H9 (cell line): ENCODE data around the gene TMPRSS11A. TPM values are rescaled to one million over a fixed set of nuclear protein-coding genes. Genes with fewer than 3 reads are reported as not detected.
A peak's percentile ranks its signal among the peaks of the same experiment; 100 is the strongest.

Experiments used
- DNase-seq: peaks from one replicate; pipeline ENCODE4 v3.0.0-alpha.2; 2017
- H2AFZ ChIP-seq: one replicate; pipeline ENCODE4 v1.6.1; 2013; ENCODE audit warnings: mild to moderate bottlenecking, low read length, control low read depth, moderate library complexity
- H2AK5ac ChIP-seq: 2 replicates; pipeline ENCODE4 v1.6.1; 2013; ENCODE audit warnings: low read length, control low read depth, mixed read lengths; ENCODE audit not compliant: insufficient read length
- H2BK120ac ChIP-seq: one replicate; pipeline ENCODE4 v1.6.1; 2013; ENCODE audit warnings: low read depth, mild to moderate bottlenecking, low read length, control low read depth, inconsistent platforms; ENCODE audit not compliant: poor library complexity, severe bottlenecking
- H2BK12ac ChIP-seq: 2 replicates; pipeline ENCODE4 v1.6.1; 2013; ENCODE audit warnings: low read length, control low read depth, mixed read lengths, low read depth; ENCODE audit not compliant: insufficient read length
- H2BK15ac ChIP-seq: 2 replicates; pipeline ENCODE4 v1.6.1; 2013; ENCODE audit warnings: low read depth, low read length, control low read depth
- H2BK20ac ChIP-seq: one replicate; pipeline ENCODE4 v1.6.1; 2013; ENCODE audit warnings: low read depth, mild to moderate bottlenecking, low read length, control low read depth, inconsistent platforms; ENCODE audit not compliant: poor library complexity, severe bottlenecking
- H2BK5ac ChIP-seq: 2 replicates; pipeline ENCODE4 v1.6.1; 2013; ENCODE audit warnings: low read length, control low read depth, mixed read lengths; ENCODE audit not compliant: insufficient read length
- H3K14ac ChIP-seq: 2 replicates; pipeline ENCODE4 v1.6.1; 2013; ENCODE audit warnings: low read length, control low read depth; ENCODE audit not compliant: insufficient read depth
- H3K18ac ChIP-seq: 2 replicates; pipeline ENCODE4 v1.6.1; 2013; ENCODE audit warnings: low read depth, mild to moderate bottlenecking, mixed read lengths, low read length, control low read depth; ENCODE audit not compliant: insufficient read length
- H3K23ac ChIP-seq: 2 replicates; pipeline ENCODE4 v1.6.1; 2013; ENCODE audit warnings: low read length, control low read depth, mixed read lengths, low read depth; ENCODE audit not compliant: insufficient read length
- H3K23me2 ChIP-seq: 2 replicates; pipeline ENCODE4 v1.6.1; 2013; ENCODE audit warnings: low read depth, mild to moderate bottlenecking, mixed read lengths, low read length, control low read depth; ENCODE audit not compliant: insufficient read length, poor library complexity, severe bottlenecking
- H3K27ac ChIP-seq: 2 replicates; pipeline ENCODE4 v1.5.1; 2013; ENCODE audit warnings: low read length, control low read depth, mixed read lengths, low read depth; ENCODE audit not compliant: insufficient read length
- H3K27me3 ChIP-seq: 2 replicates; pipeline ENCODE4 v1.6.1; 2013; ENCODE audit warnings: low read length, control low read depth, inconsistent platforms; ENCODE audit not compliant: insufficient read depth
- H3K4ac ChIP-seq: 2 replicates; pipeline ENCODE4 v1.6.1; 2013; ENCODE audit warnings: low read depth, mild to moderate bottlenecking, control low read depth, inconsistent platforms, low read length, moderate library complexity
- H3K4me1 ChIP-seq: 2 replicates; pipeline ENCODE4 v1.6.1; 2013; ENCODE audit warnings: low read length, control low read depth, inconsistent platforms; ENCODE audit not compliant: insufficient read depth
- H3K4me2 ChIP-seq: 2 replicates; pipeline ENCODE4 v1.6.1; 2013; ENCODE audit warnings: low read length, control low read depth, mixed read lengths; ENCODE audit not compliant: insufficient read length, insufficient read depth
- H3K56ac ChIP-seq: 2 replicates; pipeline ENCODE4 v1.6.1; 2013; ENCODE audit warnings: low read depth, mild to moderate bottlenecking, mixed read lengths, low read length, control low read depth; ENCODE audit not compliant: insufficient read length
- H3K79me1 ChIP-seq: 2 replicates; pipeline ENCODE4 v1.6.1; 2013; ENCODE audit warnings: low read depth, mild to moderate bottlenecking, moderate library complexity, low read length, control low read depth, inconsistent platforms; ENCODE audit not compliant: insufficient read depth, poor library complexity, severe bottlenecking
- H3K79me2 ChIP-seq: 2 replicates; pipeline ENCODE4 v1.6.1; 2013; ENCODE audit warnings: low read length, control low read depth, inconsistent platforms; ENCODE audit not compliant: insufficient read depth
- H3K9ac ChIP-seq: 2 replicates; pipeline ENCODE4 v1.6.1; 2013; ENCODE audit warnings: low read length, control low read depth, mixed read lengths; ENCODE audit not compliant: insufficient read length; ENCODE audit errors: extremely low read depth
- H3K9me3 ChIP-seq: one replicate; pipeline ENCODE4 v1.6.1; 2013; ENCODE audit warnings: low read depth, low read length, inconsistent platforms; ENCODE audit not compliant: control insufficient read depth
- H3T11ph ChIP-seq: one replicate; pipeline ENCODE4 v1.6.1; 2013; ENCODE audit warnings: mild to moderate bottlenecking, low read length, control low read depth, inconsistent platforms
- H4K20me1 ChIP-seq: one replicate; pipeline ENCODE4 v1.6.1; 2013; ENCODE audit not compliant: control insufficient read depth, insufficient read length, insufficient read depth
- H4K5ac ChIP-seq: 2 replicates; pipeline ENCODE4 v1.6.1; 2013; ENCODE audit warnings: low read depth, mild to moderate bottlenecking, mixed read lengths, low read length, control low read depth; ENCODE audit not compliant: insufficient read length
- H4K8ac ChIP-seq: replicated peaks from 2 replicates; pipeline ENCODE4 v1.6.1; 2013; ENCODE audit warnings: low read length, control low read depth, mixed read lengths, low read depth; ENCODE audit not compliant: insufficient read length
- H4K91ac ChIP-seq: 2 replicates; pipeline ENCODE4 v1.6.1; 2013; ENCODE audit warnings: low read depth, mild to moderate bottlenecking, moderate library complexity, mixed read lengths, low read length, control low read depth; ENCODE audit not compliant: insufficient read length
- H3K27ac Mint-ChIP-seq, 3 experiments: 2 replicates in 2 of 3; 3 replicates in 1 of 3; pipeline ENCODE4 v1.8.0; 2020 to 2021; ENCODE audit warnings: mixed read lengths in 3 of 3, mild to moderate bottlenecking in 1 of 3, moderate library complexity in 1 of 3
- H3K27me3 Mint-ChIP-seq: 2 replicates; pipeline ENCODE4 v1.8.0; 2021; ENCODE audit warnings: low read depth, mild to moderate bottlenecking, moderate library complexity, mixed read lengths
- H3K36me3 Mint-ChIP-seq, 3 experiments: 2 replicates in 2 of 3; 3 replicates in 1 of 3; pipeline ENCODE4 v1.8.0; 2020 to 2021; ENCODE audit warnings: low read depth in 3 of 3, mixed read lengths in 3 of 3; ENCODE audit not compliant: insufficient read depth in 1 of 3
- H3K4me1 Mint-ChIP-seq, 2 experiments: 2 replicates each; pipeline ENCODE4 v1.8.0; 2020; ENCODE audit warnings: mixed read lengths in 2 of 2
- H3K4me3 Mint-ChIP-seq, 2 experiments: 2 replicates in 1 of 2; 3 replicates in 1 of 2; pipeline ENCODE4 v1.8.0; 2020 to 2021; ENCODE audit warnings: mild to moderate bottlenecking in 2 of 2, mixed read lengths in 2 of 2, moderate library complexity in 1 of 2
- H3K9me3 Mint-ChIP-seq, 2 experiments: 2 replicates in 1 of 2; 3 replicates in 1 of 2; pipeline ENCODE4 v1.8.0; 2020; ENCODE audit warnings: mild to moderate bottlenecking in 2 of 2, mixed read lengths in 2 of 2, moderate library complexity in 1 of 2
- total RNA-seq: library from RNA; stranded (reverse); gene quantifications from 2 replicates; pipeline ENCODE4 v1.2.1, GENCODE V29; 2021
- TF ChIP-seq, protein P1 (sequence below): fragments of 200-600 bp; sonication (generic); conservative IDR thresholded peaks from 3 replicates; pipeline ENCODE4 v1.8.0; 2021; ENCODE audit warnings: antibody characterized with exemption, mild to moderate bottlenecking

TMPRSS11A gene
- total RNA-seq, 1 experiment from 2014 or later = not detected

DNA sequence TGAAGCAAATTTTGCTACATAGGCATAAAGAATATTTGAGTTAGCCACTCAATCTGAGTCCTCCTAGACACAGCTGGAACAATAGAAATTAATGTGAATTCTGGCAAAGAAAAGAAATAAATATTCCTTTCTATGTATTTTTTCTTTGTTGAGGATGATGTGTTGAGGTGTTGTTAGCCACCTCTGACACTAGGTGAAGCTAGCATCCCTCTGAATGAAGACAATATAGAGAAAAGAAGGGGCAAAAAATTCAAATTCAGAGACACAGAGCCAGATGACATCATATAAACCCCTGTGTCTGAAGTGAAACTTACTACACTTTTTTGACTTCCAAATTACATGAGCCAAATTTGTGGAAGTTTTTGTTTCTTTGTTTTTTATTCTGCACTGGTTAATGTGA is 44.9 kb downstream of the TMPRSS11A start:
- no peak overlapping the region for H2BK20ac ChIP-seq
- H3K79me1 ChIP-seq = no peaks in the 10 kb centered on the region
- H3K4ac ChIP-seq = no peak overlapping the region
- H4K5ac ChIP-seq = no peak overlapping the region
- no peaks in the 10 kb centered on the region for H3K4me1 ChIP-seq
- H2BK15ac ChIP-seq = no peak overlapping the region
- H3K27me3 ChIP-seq = no peaks in the 10 kb centered on the region
- H3K14ac ChIP-seq = no peak overlapping the region
- H3K4me2 ChIP-seq = no peak overlapping the region
- no peak overlapping the region for H2AK5ac ChIP-seq
- no peak overlapping the region for H3K56ac ChIP-seq
- no peaks in the 10 kb centered on the region for H3K27me3 Mint-ChIP-seq
- no peak overlapping the region for H3K23ac ChIP-seq
- no peak overlapping the region for H3K4me3 Mint-ChIP-seq
- H2BK120ac ChIP-seq = no peak overlapping the region
- no peak overlapping the region for H4K8ac ChIP-seq
- H2AFZ ChIP-seq = no peak overlapping the region
- H3K79me2 ChIP-seq = no peaks in the 10 kb centered on the region
- H3T11ph ChIP-seq = no peak overlapping the region
- no peak overlapping the region for H4K91ac ChIP-seq
- H3K27ac ChIP-seq = no peak overlapping the region
- no peaks in the 10 kb centered on the region for H3K23me2 ChIP-seq
- DNase-seq = no peak
- no peaks in the 10 kb centered on the region for H4K20me1 ChIP-seq
- no peak overlapping the region for H3K18ac ChIP-seq
- H3K36me3 Mint-ChIP-seq = no peaks in the 10 kb centered on the region
- H3K9ac ChIP-seq = no peak overlapping the region
- peaks cover 2 to 3% of the 10 kb centered on the region in 2 experiments; a peak in 2 of 4 replicates for H3K4me1 Mint-ChIP-seq
- TF ChIP-seq, protein P1, sequence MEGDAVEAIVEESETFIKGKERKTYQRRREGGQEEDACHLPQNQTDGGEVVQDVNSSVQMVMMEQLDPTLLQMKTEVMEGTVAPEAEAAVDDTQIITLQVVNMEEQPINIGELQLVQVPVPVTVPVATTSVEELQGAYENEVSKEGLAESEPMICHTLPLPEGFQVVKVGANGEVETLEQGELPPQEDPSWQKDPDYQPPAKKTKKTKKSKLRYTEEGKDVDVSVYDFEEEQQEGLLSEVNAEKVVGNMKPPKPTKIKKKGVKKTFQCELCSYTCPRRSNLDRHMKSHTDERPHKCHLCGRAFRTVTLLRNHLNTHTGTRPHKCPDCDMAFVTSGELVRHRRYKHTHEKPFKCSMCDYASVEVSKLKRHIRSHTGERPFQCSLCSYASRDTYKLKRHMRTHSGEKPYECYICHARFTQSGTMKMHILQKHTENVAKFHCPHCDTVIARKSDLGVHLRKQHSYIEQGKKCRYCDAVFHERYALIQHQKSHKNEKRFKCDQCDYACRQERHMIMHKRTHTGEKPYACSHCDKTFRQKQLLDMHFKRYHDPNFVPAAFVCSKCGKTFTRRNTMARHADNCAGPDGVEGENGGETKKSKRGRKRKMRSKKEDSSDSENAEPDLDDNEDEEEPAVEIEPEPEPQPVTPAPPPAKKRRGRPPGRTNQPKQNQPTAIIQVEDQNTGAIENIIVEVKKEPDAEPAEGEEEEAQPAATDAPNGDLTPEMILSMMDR = peak; percentile 78
- no peaks in the 10 kb centered on the region for H3K9me3 ChIP-seq
- no peak overlapping the region for H3K27ac Mint-ChIP-seq
- no peaks in the 10 kb centered on the region for H3K9me3 Mint-ChIP-seq
- no peak overlapping the region for H2BK5ac ChIP-seq
- H2BK12ac ChIP-seq = no peak overlapping the region
